ENCODE results near the gene COPG1. TPM values are rescaled to one million over a fixed set of nuclear protein-coding genes. Genes with fewer than 3 reads are reported as not detected.
A peak's percentile ranks its signal among the peaks of the same experiment; 100 is the strongest.

Gene COPG1
- total and polyA plus RNA-seq, 10 of the 15 experiments (the other 5 are each of a cell fraction or from before 2014, with no cell fraction given), result 54.8 to 143 (median 91.2) TPM

- TF ChIP-seq SKIL (IDR thresholded peaks at IDR 0.05; ENCODE audit: low read depth, poor library complexity, severe bottlenecking) (no peak), MTA2 (IDR thresholded peaks at IDR 0.05; ENCODE audit: low read depth) (peak; percentile 34; the same call in 1 of the 2 replicates), WRNIP1 (IDR thresholded peaks at IDR 0.05; ENCODE audit: borderline replicate concordance, low read depth, low read length) (no peak), BCLAF1 (IDR thresholded peaks at IDR 0.05) (no peak), ZNF217 (IDR thresholded peaks at IDR 0.05) (no peak), EZH2 (IDR thresholded peaks at IDR 0.05; ENCODE audit: borderline replicate concordance, control insufficient read depth, low read depth, low read length) (no peak), REST (IDR thresholded peaks at IDR 0.05; ENCODE audit: low read depth, low read length) (no peak), NFYA (IDR thresholded peaks at IDR 0.05; ENCODE audit: borderline replicate concordance, low read depth, low read length) (no peak), ZNF622 (IDR thresholded peaks at IDR 0.05) (no peak), ZNF207 (IDR thresholded peaks at IDR 0.05; ENCODE audit: borderline replicate concordance) (no peak), MEF2B (IDR thresholded peaks at IDR 0.05; ENCODE audit: partially characterized antibody, poor library complexity, severe bottlenecking) (no peak), KAT2A (conservative IDR thresholded peaks at IDR 0.05; ENCODE audit: control insufficient read depth, low read depth, low read length) (no peak), ZZZ3 (IDR thresholded peaks at IDR 0.05; ENCODE audit: control insufficient read depth, insufficient read length, low read depth) (no peak), ZSCAN29 (IDR thresholded peaks at IDR 0.05) (no peak), CEBPB (IDR thresholded peaks at IDR 0.05; ENCODE audit: borderline replicate concordance in 1 of 2, low read depth in 2 of 2, low read length in 2 of 2) (no peak), MYC (IDR thresholded peaks at IDR 0.05; ENCODE audit: insufficient read depth, insufficient read length, insufficient replicate concordance, low read length, severe bottlenecking) (no peak), ZNF274 (IDR thresholded peaks at IDR 0.05; ENCODE audit: insufficient read depth, insufficient read length) (no peak), HSF1 (IDR thresholded peaks at IDR 0.05; ENCODE audit: low read depth, low read length) (no peak), BCL11A (IDR thresholded peaks at IDR 0.05; ENCODE audit: low read depth, low read length) (no peak), EED (IDR thresholded peaks at IDR 0.05; ENCODE audit: low read depth) (no peak), SREBF1 (IDR thresholded peaks at IDR 0.05; ENCODE audit: low read length) (no peak)
Observed at GRCh38 chr3:129305592-129306091, 56.2 kb downstream of the COPG1 start (continued).
